Measurements from ENCODE around the gene DPH2. TPM values are rescaled to one million over a fixed set of nuclear protein-coding genes. Genes with fewer than 3 reads are reported as not detected.

The DPH2 gene
- total RNA-seq, 4 donors from 2014 or later: 27.8 to 64.4 (median 39.8) TPM

DNA sequence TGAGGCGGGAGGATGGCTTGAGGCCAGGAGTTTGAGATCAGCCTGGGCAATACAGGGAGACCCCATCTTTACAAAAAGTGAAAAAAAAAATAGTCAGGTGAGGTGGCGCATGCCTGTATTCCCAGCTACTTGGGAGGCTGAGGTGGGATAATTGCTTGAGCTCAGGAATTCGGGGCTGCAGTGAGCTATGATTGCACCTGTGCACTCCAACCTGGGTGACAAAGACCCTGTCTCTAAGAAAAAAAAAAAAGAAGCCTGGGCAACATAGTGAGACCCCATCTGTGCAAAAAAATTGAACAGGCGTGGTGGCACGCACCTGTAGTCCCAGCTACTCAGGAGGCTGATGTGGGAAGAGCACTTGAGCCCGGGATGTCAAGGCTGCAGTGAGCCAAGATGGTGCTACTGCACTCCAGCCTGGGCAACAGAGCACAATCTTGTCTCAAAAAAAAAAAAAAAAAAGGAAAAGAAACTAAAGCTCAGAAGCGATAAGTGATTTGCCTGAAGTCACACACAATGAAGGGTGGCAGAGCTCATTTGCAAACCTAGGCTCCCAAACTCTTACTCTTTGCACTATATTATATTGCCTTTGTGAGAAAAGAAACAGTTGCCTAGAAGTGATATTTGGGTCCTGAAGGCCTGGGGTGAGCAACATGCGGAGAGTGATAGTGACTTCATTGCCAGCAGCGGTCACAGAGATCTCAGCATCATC is 23.6 kb downstream of the DPH2 start:
- Histone ChIP-seq H3K27me3 (no peaks in the 10 kb centered on the region), H3K36me3 (no peaks in the 10 kb centered on the region), H3K27ac (no peak overlapping the region), H3K4me1 (peaks cover 25% of the 10 kb centered on the region), H3K4me3 (no peak overlapping the region), H3K9me3 (no peaks in the 10 kb centered on the region)
- WGBS: 91% methylated on average over 9 of the region's 9 CpGs
- no peak for TF ChIP-seq EP300 (IDR thresholded peaks at IDR 0.05)
- TF ChIP-seq, protein P1, sequence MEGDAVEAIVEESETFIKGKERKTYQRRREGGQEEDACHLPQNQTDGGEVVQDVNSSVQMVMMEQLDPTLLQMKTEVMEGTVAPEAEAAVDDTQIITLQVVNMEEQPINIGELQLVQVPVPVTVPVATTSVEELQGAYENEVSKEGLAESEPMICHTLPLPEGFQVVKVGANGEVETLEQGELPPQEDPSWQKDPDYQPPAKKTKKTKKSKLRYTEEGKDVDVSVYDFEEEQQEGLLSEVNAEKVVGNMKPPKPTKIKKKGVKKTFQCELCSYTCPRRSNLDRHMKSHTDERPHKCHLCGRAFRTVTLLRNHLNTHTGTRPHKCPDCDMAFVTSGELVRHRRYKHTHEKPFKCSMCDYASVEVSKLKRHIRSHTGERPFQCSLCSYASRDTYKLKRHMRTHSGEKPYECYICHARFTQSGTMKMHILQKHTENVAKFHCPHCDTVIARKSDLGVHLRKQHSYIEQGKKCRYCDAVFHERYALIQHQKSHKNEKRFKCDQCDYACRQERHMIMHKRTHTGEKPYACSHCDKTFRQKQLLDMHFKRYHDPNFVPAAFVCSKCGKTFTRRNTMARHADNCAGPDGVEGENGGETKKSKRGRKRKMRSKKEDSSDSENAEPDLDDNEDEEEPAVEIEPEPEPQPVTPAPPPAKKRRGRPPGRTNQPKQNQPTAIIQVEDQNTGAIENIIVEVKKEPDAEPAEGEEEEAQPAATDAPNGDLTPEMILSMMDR (IDR thresholded peaks at IDR 0.05): no peak
- no peak for TF ChIP-seq POLR2A (IDR thresholded peaks at IDR 0.05)
- TF ChIP-seq POLR2AphosphoS5 (IDR thresholded peaks at IDR 0.05): no peak
- no peak for DNase-seq (ENCODE audit: low spot score in 2 of 2)

DNA sequence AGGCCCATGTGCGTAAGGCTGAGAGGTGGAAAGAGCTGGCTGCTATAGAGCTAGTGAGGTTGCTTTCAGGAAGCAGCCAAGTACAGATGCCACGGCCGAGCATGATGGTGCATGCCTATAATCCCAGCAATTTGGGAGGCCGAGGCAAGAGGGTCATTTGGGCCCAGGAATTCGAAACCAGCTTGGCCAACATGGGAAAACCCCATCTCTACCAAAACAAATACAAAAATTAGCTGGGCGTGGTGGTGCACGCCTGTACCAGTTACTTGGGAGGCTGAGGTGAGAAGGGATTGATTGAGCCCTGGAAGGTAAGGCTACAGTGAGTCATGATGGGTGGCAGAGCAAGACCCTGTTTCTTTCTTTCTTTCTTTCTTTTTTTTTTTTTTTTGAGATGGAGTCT is 24.3 kb downstream of the DPH2 start:
- peaks cover under 1% of the 10 kb centered on the region for H3K36me3 ChIP-seq
- no peak for DNase-seq (ENCODE audit: low spot score in 2 of 2)
- 73% methylated on average over 7 of the region's 7 CpGs for WGBS
- H3K4me3 ChIP-seq: no peak overlapping the region
- H3K9me3 ChIP-seq: no peaks in the 10 kb centered on the region
- H3K27ac ChIP-seq: no peak overlapping the region
- H3K4me1 ChIP-seq: peaks cover 25% of the 10 kb centered on the region
- TF ChIP-seq POLR2A (IDR thresholded peaks at IDR 0.05) (no peak), POLR2AphosphoS5 (IDR thresholded peaks at IDR 0.05) (no peak), EP300 (IDR thresholded peaks at IDR 0.05) (no peak)
- TF ChIP-seq, protein P1 (IDR thresholded peaks at IDR 0.05): no peak
- H3K27me3 ChIP-seq: no peaks in the 10 kb centered on the region

DNA sequence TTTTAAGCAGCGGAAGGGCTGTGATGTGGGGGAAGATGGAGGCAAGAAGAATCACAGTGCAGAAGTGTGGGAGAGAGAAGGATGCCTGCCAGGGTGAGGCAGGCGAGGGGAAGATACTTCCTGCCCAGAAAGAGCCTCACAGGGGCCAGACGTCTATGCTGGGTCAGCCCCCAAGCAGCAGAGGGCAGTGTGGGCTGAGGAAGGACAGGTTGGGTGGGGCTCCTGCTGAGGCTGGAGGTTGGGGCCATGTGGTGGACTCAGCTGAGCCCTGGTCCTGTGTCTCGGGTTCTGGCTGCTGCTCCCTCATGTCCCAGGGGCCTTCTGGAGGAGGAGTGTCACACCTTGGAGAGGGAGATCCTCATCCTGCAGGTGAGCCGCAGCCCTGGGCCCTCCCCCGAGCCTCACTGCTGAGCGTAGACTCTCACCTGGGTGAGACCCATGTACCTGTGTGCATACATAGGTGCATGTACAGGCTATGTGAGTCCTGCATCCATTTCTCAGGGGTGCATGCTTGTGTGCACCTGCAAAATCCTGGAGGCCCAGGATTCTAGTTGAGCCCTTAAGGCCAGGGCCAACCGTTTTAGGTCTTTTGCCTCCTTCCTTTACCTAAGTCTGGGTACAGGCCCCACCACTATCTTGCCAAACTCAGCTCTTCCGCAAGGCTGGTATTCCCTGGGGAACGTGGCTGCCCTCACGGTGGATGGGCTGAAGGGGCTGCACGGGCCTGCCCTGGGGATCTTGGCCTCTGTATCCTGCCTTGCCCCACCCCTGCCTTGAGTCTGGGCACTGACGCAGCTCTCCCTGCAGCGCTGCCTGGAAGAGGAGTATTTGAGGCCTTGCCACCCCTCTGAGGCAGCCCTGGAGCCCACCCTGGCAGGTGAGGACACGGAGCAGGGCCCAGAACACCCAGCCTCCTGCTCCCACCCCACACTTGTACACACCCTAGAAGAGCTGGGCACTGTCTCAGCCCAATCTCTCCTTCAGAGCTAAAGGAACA is 25.3 kb downstream of the DPH2 start:
- H3K27me3 ChIP-seq: no peaks in the 10 kb centered on the region
- H3K9me3 ChIP-seq: no peaks in the 10 kb centered on the region
- H3K27ac ChIP-seq: no peak overlapping the region
- WGBS: 81% methylated on average over 10 of the region's 15 CpGs
- no peak for DNase-seq (ENCODE audit: low spot score in 2 of 2)
- H3K4me3 ChIP-seq: no peak overlapping the region
- peaks cover 25% of the 10 kb centered on the region for H3K4me1 ChIP-seq
- H3K36me3 ChIP-seq: peaks cover 6% of the 10 kb centered on the region
- TF ChIP-seq POLR2AphosphoS5 (IDR thresholded peaks at IDR 0.05): no peak
- TF ChIP-seq, protein P1 (IDR thresholded peaks at IDR 0.05): no peak
- TF ChIP-seq EP300 (IDR thresholded peaks at IDR 0.05): no peak
- TF ChIP-seq POLR2A (IDR thresholded peaks at IDR 0.05): no peak

DNA sequence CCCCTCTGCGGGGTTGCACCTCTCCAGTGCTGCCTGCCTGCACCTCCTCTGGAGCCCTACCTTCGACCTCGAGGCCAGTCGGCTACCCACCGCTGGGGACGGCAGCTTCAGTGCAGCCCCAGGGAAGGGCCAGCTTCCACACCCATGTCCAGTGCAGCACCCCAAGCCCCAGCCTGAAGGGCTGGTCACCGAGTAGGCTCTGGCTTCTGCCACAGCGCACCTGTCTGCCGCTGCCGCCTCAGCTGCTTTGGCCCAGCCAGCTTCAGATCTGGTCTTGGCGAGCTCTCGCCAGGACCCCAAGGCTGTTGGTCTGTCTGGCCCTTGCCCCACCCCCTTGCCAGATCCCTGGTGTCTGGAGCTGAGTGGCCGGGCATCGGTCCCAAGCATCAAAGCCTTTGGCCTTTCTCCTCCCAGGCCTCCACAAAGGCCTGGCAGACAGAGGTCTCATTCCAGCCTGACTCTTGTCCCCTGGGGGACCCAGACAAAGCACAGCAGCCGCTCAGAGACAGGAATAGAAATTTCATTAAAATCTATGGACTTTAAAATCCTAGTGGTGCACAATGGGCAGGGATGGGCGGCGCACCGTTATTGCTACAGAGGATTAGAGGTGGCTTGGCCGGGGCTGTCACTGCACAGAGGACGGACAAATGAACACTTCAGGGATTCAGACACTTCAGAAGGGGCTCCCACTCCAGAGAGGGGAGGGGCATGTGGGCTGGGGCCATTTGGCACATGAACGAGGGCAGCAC is 26.3 kb downstream of the DPH2 start:
- WGBS: 87% methylated on average over 20 of the region's 21 CpGs
- Histone ChIP-seq H3K4me3 (no peak overlapping the region), H3K9me3 (no peaks in the 10 kb centered on the region), H3K36me3 (peaks cover 17% of the 10 kb centered on the region), H3K4me1 (peaks cover 18% of the 10 kb centered on the region), H3K27ac (no peak overlapping the region), H3K27me3 (no peaks in the 10 kb centered on the region)
- DNase-seq (ENCODE audit: low spot score in 2 of 2): no peak
- TF ChIP-seq POLR2A (IDR thresholded peaks at IDR 0.05) (no peak), POLR2AphosphoS5 (IDR thresholded peaks at IDR 0.05) (no peak), EP300 (IDR thresholded peaks at IDR 0.05) (no peak)
- TF ChIP-seq, protein P1 (IDR thresholded peaks at IDR 0.05): no peak
